NCI-H1436 treated with DMSO at 0.1 percent for 48 hours (cell line): ENCODE results near the gene GRM4.
A peak's percentile ranks its signal among the peaks of the same experiment; 100 is the strongest.

Experiments
- DNase-seq: peaks from one replicate; lab custom pipeline; 2025; lab: John Stamatoyannopoulos, UW

Gene GRM4

DNA sequence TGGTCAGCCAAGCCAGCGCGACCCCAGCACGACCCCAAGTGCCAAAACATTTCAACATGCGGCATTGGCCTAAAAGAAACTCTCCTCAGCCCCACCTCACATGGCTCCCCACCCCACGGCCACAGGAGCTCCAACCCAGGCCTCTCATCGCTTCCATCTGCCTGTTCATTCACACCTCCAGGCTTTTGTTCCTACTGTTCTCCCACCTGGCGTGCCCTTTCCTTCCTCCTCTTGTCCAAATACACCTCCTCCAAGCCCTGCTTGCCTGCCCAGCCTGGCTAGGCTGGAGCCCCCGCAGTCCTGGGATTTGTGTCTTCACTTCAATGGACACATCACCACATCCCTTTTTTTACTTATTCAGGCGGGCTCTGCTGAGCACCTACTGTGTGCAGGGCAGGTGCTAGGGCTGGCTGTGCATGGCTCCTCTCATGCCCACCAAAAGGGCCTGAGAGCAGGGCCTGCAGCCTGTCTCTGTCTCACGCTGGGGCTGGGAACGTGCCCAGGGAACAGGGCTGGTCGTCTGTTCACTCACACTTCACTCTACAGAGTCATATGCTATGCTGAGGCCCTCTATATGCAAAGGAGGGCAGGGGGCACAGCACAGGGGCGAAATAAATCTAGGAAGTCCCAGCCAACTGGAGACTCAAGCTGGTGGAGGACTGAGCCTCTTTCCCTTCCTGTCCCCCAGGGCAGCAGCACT is 61.1 kb downstream of the GRM4 start:
- no peak for DNase-seq

DNA sequence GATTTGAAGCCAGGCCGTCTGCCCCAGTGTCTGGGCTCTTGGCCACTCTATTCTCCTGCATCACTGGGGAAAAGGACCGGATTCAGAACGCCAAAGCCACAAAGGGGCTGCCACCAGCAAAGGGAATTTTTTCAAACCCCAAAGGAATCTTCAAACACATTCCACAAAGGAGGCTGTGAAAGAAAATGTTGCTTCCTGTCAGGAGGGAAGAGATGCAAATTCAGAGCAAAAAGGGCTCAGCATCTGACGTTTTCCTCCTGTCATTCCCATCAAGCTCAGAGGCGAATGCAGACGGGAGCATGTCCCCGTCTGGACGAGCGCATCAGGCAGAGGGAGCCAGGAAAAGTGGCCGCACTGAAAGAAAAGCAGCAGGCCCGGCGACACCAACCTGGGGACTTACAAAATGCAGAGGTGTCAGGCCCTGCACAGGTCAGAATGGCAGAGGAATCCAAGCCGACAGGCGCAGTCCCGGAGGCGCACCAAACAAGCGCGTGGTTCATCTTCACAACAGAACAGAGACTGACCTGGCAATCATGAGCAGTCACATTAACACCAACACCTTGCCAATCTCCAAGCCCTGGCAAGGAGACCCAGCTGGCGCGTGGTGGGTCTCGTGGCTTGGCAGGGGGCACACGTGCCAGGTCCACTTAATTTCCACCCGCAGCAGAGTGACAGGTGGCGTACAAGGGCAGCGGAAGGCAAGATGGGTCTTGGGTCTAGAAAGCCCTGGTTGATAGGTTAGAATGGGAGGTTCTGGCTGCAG is 62.8 kb downstream of the GRM4 start:
- no peak for DNase-seq

DNA sequence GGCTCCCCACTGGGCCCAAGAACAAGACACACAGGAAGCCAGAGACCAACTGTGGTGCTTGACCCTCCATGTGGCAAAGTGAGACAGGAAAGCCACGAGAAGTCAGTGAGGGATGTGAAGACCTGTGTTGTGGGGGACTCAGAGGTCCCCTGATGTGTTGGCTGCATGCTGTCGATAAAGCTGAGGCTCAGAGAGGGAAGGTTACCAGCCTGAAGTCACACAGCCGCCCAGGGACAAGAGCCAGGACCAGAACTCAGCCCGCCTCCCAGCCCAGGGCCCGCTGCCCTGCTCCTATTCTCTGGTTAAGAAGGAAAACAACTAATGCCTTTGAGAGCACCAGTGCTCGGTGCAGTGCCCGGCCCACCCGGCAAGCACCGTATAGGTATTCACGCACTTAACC is 63.5 kb downstream of the GRM4 start:
- DNase-seq = no peak

DNA sequence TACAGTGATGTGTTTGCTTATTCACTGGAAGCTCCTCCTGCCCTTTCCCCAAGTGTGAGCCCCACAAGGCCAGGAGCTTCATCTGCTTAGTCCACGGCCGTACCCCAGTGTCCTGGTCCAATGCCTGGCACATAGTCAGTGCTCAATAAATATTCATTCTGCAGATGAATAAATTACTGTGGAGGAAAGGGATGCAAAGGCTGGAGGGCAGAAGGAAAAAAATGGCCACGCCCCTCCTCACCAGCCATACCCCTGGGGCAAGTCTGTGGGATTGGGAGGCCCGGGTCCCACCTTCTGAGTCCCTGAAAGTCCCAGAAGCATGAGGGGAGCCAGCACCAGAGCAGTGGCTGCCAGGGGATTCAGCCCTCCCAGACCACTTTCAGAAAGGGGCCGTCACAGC is 65.5 kb downstream of the GRM4 start:
- no peak for DNase-seq

DNA sequence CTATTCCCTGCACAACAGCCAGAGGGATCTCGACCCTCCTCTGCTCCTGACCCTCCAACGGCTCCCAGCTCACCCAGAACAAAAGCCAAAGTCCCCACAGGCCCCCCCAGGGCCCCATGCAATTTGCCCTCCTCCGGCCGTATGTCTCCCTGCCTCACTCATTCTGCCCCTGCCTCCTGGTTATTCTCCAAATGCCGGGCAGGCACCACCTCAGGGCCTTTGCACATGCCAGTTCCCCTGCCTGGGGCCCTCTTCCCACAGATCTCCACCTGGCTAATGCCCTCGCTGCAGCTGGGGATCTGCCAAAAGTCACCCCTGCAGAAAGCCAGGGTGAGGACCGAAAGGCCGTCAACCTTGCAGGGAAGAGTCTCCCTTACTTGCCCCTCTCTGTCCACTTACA is 66.0 kb downstream of the GRM4 start:
- DNase-seq = no peak

DNA sequence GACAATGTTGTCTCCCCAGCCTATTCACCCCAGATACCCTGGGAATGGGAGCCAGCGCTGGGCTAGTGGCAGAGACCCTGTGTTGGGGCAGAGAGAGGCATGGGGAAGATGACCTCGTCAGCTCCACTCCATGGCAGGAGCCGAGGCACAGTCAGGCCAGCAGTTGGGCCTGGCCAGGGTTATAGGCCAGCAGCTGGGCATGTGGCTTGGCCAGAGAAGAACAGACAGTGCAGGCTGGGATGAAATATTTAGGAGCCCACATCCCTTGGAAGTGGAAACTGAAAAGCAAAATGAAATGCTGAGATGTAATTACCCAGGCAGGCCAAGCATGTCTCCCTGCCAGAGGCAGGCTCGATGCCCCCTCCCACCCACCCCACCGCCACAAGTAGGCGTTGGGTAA is 70.0 kb downstream of the GRM4 start:
- DNase-seq = no peak

DNA sequence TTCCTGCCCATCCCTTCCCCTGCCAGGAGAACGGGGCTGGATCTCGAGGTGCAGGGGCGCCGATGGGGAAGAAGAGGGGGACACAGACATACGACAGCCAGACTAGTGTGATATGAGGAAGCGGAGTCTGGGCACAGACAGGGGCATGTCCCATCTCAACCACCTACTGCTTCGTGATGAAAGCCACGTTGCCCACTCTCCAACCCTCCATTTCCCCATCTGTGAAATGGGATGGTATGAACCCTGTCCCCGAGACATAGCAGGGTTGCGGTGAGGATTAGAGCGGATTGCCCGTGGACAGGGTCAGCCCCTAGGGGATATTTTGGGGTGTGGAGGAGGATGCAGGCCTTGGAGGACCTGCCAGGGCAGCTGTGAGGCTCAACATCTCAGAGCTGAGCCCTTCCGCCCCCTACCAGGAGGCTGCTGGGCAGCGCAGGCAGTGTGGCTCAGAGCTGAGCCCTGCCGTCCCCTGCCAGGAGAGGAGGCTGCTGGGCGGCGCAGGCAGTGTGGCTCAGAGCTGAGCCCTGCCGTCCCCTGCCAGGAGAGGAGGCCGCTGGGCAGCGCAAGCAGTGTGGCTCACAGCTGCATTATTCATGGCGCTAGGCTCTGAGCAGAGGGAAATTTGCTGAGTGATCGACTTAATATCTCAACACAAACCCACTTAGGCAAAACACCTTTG is 71.7 kb downstream of the GRM4 start:
- DNase-seq = peak; percentile 45

DNA sequence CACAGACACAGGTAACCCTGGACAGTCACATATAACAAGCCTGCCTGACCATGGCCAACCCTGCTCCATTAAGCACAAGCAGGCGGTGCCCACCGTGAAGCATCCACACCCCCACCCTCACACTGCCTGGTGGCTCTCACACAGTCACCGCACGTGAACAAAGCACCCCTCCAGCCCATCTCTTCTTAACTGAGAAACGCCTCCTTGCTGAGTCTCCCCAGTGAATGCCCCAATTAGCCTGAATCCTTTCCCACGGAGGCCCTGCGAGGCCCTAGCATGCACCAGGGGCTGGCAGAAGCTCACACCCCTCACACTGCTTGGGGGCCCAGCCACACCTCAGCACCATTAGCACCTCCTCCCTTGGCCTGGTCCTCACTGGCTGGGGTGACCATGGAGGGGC is 72.3 kb downstream of the GRM4 start:
- DNase-seq = no peak

DNA sequence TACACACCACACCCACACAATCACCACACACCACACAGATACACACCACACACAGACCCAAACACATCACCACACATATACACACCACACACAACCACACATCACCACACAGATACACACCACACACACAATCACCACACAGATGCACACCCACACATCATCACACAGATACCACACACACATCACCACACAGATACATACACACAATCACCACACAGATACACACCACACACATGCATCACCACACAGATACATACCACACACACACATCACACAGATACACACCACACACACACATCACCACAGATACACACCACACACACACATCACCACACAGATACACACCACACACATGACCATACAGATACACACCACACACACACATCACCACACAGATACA is 73.2 kb downstream of the GRM4 start:
- no peak for DNase-seq

DNA sequence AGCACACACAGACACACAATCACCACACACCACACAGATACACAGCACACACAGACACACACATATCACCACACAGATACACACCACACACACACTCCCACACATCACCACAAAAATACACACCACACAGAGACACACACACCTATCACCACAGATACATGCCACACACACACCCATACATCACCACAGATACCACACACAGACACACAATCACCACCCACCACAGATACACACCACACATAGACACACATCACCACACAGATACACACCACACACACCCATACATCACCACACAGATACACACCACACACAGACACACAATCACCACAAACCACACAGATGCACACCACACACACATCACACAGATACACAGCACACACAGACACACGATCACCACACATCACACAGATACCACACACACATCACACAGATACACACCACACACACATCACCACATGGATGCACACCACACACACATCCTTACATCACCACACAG is 74.0 kb downstream of the GRM4 start:
- no peak for DNase-seq

DNA sequence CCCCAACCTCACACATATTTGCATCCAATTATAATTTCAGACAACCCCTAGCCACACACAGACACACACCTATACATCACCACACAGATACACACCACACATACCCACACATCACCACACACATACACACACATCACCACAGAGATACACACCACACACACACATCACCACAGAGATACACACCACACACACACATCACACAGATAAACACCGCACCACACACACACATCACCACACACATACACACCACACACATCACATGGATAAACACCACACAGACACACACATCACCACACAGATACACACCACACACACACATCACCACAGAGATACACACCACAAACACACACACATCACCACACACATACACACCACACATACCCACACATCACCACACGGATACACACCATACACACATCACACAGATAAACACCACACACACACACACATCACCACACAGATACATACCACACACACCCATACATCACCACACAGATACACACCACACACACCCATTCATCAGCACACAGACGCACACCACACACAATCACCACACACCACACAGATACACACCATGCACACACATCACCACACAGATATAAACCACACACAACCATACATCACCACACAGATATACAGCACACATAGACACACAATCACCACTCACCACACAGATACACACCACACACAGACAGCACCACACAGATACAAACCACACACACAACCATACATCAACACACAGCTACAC is 74.6 kb downstream of the GRM4 start:
- DNase-seq = no peak

DNA sequence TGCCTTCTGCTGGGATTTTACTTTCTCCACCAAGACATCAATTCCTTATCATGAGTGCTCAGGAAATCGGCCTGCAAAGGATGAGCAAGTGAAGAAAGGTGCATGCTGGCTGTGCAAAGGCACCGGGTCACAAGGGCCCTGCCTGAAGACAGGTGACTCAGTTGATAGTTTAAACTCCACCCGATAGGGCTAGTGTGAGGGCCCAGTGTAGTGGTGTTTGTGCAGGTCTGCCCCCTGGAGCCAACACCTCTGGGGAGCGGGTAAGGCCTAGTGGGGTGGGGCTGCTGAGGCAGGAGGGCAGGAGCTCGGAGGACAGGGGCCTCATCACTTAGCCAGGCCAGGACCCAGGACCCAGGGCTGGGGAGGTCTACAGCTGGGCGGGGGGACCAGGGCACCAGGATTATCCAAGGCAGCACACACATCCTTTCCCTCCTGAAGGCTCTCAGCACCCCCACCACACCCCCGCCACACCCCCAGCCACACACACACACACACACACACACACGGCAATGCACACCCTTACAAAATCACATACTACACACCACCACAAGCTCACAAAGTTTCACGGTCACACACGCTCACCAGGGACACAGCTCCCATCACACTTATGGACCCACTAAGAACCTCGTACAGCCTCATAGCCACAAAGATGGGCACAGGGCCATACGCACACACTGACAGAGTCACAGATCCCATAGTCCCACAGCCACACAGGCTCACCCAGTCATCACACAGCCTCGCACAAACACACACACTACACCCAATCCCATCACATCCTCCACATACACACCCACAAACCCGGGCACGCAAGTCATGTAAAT is 75.4 kb downstream of the GRM4 start:
- no peak for DNase-seq

DNA sequence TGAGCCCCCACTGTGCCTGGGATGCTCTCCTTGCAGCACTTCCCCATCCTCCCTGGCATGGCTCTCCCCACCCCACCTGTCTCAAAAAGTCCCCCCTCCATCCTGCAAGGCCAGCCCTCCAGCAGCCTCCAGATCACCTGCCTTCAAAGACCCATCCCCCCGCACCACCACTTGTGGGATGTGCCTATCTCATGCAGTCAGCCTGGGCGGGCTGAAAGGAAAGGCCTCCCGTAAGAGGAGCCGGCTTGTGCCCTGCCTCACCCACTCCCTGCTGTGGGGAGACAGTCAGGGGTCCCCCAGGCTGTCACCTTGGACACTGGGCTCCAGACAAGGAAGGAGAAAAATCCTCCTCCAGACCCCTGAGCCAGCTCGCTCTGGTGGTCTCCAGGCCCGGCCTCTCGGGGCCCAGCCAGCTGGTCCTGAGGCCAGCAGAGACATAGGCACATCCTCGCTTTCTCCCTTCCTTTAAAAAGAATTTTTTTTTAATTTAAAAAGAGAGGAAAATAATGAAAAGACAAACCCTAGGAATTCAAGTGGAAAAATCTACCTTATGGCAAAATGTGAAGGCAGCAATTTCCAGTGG is 77.3 kb downstream of the GRM4 start:
- DNase-seq = no peak

DNA sequence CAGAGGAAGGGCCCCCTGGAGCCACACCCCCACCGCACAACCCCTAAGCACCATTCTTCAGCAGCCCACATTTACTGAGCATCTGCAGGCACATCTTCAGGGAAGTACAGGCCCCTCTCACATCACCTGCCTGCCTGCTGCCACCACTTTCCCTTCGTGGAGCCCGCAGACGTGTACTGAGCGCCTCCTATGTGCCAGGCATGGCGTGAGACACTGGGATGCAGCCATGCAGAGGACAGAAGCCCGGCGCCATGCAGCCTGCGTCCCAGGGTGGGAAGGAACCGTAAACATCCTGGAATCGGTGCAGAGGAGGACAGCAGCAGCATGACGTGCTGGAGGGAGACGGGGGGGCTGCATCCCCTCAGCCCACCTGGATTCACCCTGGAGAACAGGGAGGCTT is 78.1 kb downstream of the GRM4 start:
- DNase-seq = no peak

DNA sequence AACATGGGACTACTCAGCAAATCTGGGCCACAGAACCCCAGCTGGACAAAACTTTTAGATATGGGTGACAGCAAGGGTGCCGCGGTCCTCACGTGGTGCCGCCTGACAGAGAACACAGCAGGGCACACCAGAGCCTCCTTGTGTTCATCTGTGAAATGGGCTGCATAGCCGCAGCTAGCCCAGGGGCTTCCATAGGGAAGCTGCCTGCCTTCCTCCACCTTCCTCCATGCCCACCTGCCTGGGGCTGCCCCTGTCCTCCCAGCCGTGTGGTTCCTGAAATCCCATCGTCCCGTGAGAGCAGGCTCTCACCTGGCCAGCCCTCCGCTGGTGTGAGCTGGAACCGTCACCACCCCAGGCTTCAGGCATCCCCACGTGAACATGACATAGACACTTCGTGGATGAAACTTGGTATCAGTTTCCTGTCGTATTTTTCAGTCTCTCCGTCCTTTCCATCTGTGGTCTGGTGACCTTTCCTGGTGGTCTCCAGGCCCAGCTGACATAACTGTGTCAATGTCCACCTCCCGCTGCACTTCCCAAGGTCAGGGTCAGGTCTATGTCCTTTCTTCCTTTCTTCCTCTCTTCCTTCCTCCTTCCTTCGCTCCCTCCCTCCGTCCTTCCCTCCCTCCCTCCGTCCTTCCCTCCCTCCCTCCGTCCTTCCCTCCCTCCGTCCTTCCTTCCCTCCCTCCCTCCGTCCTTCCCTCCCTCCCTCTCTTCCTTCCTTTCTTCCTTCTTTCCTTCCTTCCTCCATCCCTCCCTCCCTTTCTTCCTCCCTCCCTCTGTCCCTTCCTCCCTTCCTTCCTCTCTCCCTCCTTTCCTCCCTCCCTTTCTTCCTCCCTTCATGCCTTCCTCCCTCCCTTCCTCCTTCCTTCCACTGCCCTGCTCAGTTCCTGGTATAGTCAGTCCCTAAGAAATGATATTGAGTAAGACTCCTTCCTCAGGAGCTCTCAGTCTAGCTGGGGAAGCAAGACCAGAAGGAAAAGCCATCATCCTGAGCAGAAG is 78.8 kb downstream of the GRM4 start:
- no peak for DNase-seq

DNA sequence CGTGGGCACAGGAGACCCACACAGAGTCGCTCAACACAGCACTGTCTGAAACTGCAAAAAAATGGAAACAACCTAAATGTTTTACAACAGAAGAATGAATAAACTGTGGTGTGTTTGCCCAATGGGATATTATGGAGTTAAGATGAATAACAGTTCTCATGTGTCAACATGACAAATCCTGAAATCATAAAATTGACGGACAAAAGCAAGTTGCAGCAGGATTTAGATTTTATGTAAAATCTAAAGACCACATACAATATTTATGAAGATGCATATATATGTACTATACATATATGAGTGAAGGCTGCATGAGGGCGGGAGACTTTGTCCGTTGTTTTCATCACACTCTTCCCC is 79.7 kb downstream of the GRM4 start:
- DNase-seq = no peak

DNA sequence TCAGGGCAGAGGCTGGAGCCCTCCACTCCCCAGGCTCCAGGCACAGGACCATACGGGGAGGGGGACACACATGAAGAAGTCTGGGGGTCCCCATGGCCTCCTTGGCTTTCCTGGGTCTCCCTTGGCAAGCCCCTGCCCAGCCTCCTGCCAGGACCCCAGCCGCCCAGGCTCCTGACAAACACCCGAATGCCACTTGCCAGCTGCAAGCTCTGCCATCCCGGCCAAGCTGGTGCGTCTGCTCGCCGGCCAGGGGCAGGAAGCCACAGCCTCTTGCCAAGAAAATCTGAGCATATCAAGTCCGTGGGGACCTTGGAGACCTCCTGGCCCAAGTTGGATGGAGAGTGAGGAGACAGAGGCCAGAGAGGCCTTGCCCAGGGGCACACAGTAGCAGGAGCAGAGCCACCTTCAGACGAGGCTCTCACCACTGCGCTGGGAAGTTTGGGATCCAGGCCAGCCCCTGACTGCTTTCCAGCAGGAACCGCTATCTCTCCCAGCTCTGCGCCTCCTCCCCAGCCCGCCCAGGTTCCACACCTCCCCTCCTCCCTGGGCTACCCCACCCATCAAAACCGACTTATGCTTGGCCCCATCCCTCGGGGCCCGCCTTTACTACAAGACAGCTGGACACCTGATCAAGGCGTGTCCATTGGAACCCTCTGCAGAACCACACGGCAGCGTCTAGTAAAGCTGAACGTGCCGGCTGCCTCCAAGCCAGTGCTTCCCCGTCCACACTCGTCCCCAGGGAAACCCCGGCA is 80.2 kb downstream of the GRM4 start:
- no peak for DNase-seq

DNA sequence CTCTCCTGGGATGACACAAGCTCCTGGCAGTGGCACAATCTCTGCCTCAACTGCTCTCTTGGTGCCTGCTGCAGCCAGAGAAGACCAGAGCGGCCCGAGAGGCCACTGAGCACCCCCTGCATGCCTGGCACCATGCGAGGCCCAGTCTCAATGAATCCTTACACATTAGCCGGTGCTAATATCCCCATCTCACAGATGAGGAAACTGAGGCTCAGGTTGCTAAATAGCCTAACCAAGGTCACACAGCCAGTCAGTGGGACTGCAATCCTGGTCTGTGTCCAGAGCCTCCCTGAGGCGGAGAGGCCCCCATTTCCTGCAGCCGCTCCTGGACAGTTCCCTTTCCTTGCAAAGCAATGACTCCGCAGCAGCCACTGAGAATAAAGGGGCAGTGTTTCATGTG is 81.2 kb downstream of the GRM4 start:
- no peak for DNase-seq

DNA sequence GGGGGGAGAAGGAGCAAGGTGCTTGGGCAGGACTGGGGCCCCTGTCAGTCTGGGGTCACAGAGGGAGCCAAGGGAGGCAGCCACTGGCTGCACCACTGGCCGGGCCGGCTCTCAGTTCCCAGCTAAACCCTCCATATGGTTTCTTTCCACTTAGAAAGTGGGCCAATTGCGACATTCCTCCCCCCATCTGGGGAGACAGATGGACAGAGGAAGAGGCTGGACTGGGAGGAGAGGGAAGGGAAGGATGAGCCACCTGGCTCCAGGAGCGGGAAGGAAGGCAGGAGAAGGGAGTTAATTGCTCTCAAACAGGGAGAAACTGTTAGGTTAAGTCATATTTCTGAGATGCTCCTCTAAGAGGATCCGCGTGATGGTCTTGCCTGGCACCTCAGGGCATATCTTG is 82.2 kb downstream of the GRM4 start:
- no peak for DNase-seq
